Calu3 (cell line): ENCODE results near the gene BCL2L14. TPM values are rescaled to one million over a fixed set of nuclear protein-coding genes. Genes with fewer than 3 reads are reported as not detected.

ENCODE experiments used
- BruUV-seq: library from RNA; stranded (reverse); fragments of 400-500 nt; replicated peaks from 2 replicates; lab custom pipeline; 2021; lab: Mats Ljungman, UMichigan
- CTCF ChIA-PET: fragments of 300-600 bp; sonication (Branson Sonifier 250); formaldehyde crosslinking; loops from one replicate; lab custom pipeline; 2022; ENCODE audit warnings: antibody characterized with exemption; lab: Charles Lee
- DNase-seq: peaks from one replicate; pipeline ENCODE4 v3.0.0; 2022
- H3K27ac Mint-ChIP-seq: one replicate; pipeline ENCODE4 v1.8.0; 2022; ENCODE audit warnings: mixed read lengths; ENCODE audit not compliant: unreplicated experiment
- H3K27me3 Mint-ChIP-seq: one replicate; pipeline ENCODE4 v1.8.0; 2022; ENCODE audit warnings: mixed read lengths; ENCODE audit not compliant: unreplicated experiment
- H3K36me3 Mint-ChIP-seq: one replicate; pipeline ENCODE4 v1.8.0; 2022; ENCODE audit warnings: mild to moderate bottlenecking, moderate library complexity, mixed read lengths; ENCODE audit not compliant: insufficient read depth, unreplicated experiment
- H3K4me1 Mint-ChIP-seq: one replicate; pipeline ENCODE4 v1.8.0; 2022; ENCODE audit warnings: mild to moderate bottlenecking, low read depth, mixed read lengths; ENCODE audit not compliant: unreplicated experiment
- H3K4me3 Mint-ChIP-seq: one replicate; pipeline ENCODE4 v1.8.0; 2022; ENCODE audit warnings: mild to moderate bottlenecking, low read depth, moderate library complexity, mixed read lengths; ENCODE audit not compliant: unreplicated experiment
- H3K9me3 Mint-ChIP-seq: one replicate; pipeline ENCODE4 v1.8.0; 2022; ENCODE audit warnings: low read depth, mixed read lengths; ENCODE audit not compliant: unreplicated experiment
- intact Hi-C: fragments of 100-400 bp; cut with micrococcal nuclease; formaldehyde crosslinking; loops from one replicate; pipeline ENCODE4 v1.10.0; 2022; ENCODE audit not compliant: unreplicated experiment
- total RNA-seq: library from RNA; stranded (reverse); gene quantifications from 2 replicates; pipeline ENCODE4 v1.2.3, GENCODE V29; 2022
- TF ChIP-seq, protein P1 (sequence below): fragments of 200-600 bp; IDR thresholded peaks from one replicate; pipeline ENCODE4 v1.8.0; 2022; ENCODE audit warnings: antibody characterized with exemption; ENCODE audit not compliant: unreplicated experiment

Gene BCL2L14
- total RNA-seq, 1 experiment from 2014 or later = 5.5 TPM

DNA sequence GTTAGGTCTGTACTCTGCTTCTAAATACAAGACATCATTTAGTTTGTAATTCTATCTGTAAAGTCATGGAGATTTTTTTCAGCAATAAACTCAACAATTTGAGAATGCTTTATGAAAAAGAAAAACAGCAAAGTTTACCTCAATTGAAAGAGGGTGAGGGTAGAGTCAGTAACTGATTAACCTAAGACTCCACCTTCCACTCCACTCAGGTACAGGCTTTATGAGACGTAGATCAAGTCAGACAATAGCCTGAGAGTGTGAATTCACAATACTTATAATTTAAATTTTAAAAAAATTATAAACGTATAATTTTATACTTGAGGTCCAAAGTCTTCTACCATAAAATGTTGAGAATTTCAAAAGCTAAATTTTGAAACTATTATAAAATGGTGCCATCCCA lies 45.9 kb downstream of the BCL2L14 start:
- no peak for DNase-seq
- H3K36me3 Mint-ChIP-seq = peaks cover 23% of the 10 kb centered on the region
- no TSS peak for BruUV-seq
- intact Hi-C loops = no loop called here
- no peaks in the 10 kb centered on the region for H3K27me3 Mint-ChIP-seq
- no peak overlapping the region for H3K27ac Mint-ChIP-seq
- TF ChIP-seq, protein P1, sequence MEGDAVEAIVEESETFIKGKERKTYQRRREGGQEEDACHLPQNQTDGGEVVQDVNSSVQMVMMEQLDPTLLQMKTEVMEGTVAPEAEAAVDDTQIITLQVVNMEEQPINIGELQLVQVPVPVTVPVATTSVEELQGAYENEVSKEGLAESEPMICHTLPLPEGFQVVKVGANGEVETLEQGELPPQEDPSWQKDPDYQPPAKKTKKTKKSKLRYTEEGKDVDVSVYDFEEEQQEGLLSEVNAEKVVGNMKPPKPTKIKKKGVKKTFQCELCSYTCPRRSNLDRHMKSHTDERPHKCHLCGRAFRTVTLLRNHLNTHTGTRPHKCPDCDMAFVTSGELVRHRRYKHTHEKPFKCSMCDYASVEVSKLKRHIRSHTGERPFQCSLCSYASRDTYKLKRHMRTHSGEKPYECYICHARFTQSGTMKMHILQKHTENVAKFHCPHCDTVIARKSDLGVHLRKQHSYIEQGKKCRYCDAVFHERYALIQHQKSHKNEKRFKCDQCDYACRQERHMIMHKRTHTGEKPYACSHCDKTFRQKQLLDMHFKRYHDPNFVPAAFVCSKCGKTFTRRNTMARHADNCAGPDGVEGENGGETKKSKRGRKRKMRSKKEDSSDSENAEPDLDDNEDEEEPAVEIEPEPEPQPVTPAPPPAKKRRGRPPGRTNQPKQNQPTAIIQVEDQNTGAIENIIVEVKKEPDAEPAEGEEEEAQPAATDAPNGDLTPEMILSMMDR = no peak
- CTCF ChIA-PET = no interaction called here
- H3K4me1 Mint-ChIP-seq = no peaks in the 10 kb centered on the region
- no peaks in the 10 kb centered on the region for H3K9me3 Mint-ChIP-seq
- H3K4me3 Mint-ChIP-seq = no peak overlapping the region

GRCh38 chr12:12121061-12121460 lies 50.3 kb downstream of the BCL2L14 start:
- H3K4me3 Mint-ChIP-seq = no peak overlapping the region
- H3K36me3 Mint-ChIP-seq = peaks cover 12% of the 10 kb centered on the region
- no peaks in the 10 kb centered on the region for H3K27me3 Mint-ChIP-seq
- no TSS peak for BruUV-seq
- no peaks in the 10 kb centered on the region for H3K4me1 Mint-ChIP-seq
- CTCF ChIA-PET = interaction anchor here (0.6 kb wide), 1 partner anchor 25 kb away, joined by 6 read pairs; no protein-coding TSS in a partner anchor
- TF ChIP-seq, protein P1 = no peak
- no peak for DNase-seq
- H3K9me3 Mint-ChIP-seq = no peaks in the 10 kb centered on the region
- intact Hi-C loops = no loop called here
- no peak overlapping the region for H3K27ac Mint-ChIP-seq

DNA sequence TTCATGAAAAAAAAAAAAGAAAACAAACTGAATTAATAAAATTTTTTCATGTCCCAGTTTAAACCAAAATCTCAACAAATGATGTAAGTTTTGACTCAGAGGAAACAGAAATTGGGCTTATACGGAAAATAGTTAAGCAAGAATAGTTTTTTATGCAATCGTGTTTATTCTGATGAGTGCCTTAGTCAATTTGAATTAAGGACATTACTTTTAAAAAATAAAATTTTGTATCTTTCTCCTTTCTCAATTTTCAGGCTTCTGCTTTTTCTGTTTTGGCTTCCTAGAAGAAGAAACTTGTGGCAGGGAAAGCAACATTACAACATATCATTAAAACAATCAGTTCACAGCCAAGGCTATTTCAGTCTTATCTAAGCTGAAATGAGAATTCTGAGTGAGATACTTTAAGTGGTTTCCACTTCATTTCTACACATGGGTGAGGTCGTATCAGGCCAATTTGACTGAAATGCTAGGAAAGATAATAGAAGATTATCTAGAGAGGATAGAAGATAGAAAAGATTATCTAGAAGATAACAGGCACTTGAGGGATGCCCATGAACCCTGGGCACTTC lies 52.4 kb downstream of the BCL2L14 start:
- H3K36me3 Mint-ChIP-seq = peaks cover 12% of the 10 kb centered on the region
- no peaks in the 10 kb centered on the region for H3K4me1 Mint-ChIP-seq
- no peak for DNase-seq
- no peaks in the 10 kb centered on the region for H3K9me3 Mint-ChIP-seq
- H3K27me3 Mint-ChIP-seq = no peaks in the 10 kb centered on the region
- no peak overlapping the region for H3K4me3 Mint-ChIP-seq
- intact Hi-C loops = no loop called here
- no peak overlapping the region for H3K27ac Mint-ChIP-seq
- TF ChIP-seq, protein P1 = no peak
- no TSS peak for BruUV-seq
- CTCF ChIA-PET = no interaction called here

GRCh38 chr12:12126551-12126950 lies 55.8 kb downstream of the BCL2L14 start:
- H3K4me3 Mint-ChIP-seq = no peak overlapping the region
- intact Hi-C loops = no loop called here
- no peaks in the 10 kb centered on the region for H3K4me1 Mint-ChIP-seq
- H3K9me3 Mint-ChIP-seq = no peaks in the 10 kb centered on the region
- TF ChIP-seq, protein P1 = no peak
- CTCF ChIA-PET = interaction anchor here (0.6 kb wide), 1 partner anchor 73 kb away, joined by 8 read pairs; no protein-coding TSS in a partner anchor
- no peaks in the 10 kb centered on the region for H3K27me3 Mint-ChIP-seq
- no TSS peak for BruUV-seq
- no peak overlapping the region for H3K27ac Mint-ChIP-seq
- DNase-seq = no peak
- H3K36me3 Mint-ChIP-seq = peaks cover 12% of the 10 kb centered on the region
